Mucosa of rectum (tissue), 2 donors: ENCODE measurements around the gene LILRA6.

ENCODE experiments used
- H3K27ac ChIP-seq, 2 donors: one replicate each; pipeline ENCODE4 v1.7.0; 2013; ENCODE audit warnings: inconsistent platforms in 2 of 2, low read depth in 2 of 2, low read length in 2 of 2
- H3K27me3 ChIP-seq, 2 donors: one replicate each; pipeline ENCODE4 v1.7.0; 2013; ENCODE audit warnings: low read length in 2 of 2; ENCODE audit not compliant: control insufficient read depth in 2 of 2, insufficient read depth in 2 of 2
- H3K36me3 ChIP-seq, 2 donors: one replicate each; pipeline ENCODE4 v1.7.0; 2013; ENCODE audit warnings: low read length in 2 of 2; ENCODE audit not compliant: control insufficient read depth in 2 of 2, insufficient read depth in 2 of 2
- H3K4me1 ChIP-seq, 2 donors: one replicate each; pipeline ENCODE4 v1.7.0; 2013; ENCODE audit warnings: low read length in 2 of 2, mild to moderate bottlenecking in 1 of 2; ENCODE audit not compliant: control insufficient read depth in 2 of 2, insufficient read depth in 2 of 2
- H3K4me3 ChIP-seq, 2 donors: one replicate each; pipeline ENCODE4 v1.7.0; 2013; ENCODE audit warnings: low read length in 2 of 2
- H3K9ac ChIP-seq, 2 donors: one replicate each; pipeline ENCODE4 v1.7.0; 2013; ENCODE audit warnings: low read length in 2 of 2, low read depth in 1 of 2, mild to moderate bottlenecking in 1 of 2
- H3K9me3 ChIP-seq, 2 donors: one replicate each; pipeline ENCODE4 v1.7.0; 2013; ENCODE audit warnings: low read length in 2 of 2; ENCODE audit not compliant: control insufficient read depth in 2 of 2
- donor health status: healthy.
- donor health status: Normal muscosa, but diverticular disease.

LILRA6 gene

DNA sequence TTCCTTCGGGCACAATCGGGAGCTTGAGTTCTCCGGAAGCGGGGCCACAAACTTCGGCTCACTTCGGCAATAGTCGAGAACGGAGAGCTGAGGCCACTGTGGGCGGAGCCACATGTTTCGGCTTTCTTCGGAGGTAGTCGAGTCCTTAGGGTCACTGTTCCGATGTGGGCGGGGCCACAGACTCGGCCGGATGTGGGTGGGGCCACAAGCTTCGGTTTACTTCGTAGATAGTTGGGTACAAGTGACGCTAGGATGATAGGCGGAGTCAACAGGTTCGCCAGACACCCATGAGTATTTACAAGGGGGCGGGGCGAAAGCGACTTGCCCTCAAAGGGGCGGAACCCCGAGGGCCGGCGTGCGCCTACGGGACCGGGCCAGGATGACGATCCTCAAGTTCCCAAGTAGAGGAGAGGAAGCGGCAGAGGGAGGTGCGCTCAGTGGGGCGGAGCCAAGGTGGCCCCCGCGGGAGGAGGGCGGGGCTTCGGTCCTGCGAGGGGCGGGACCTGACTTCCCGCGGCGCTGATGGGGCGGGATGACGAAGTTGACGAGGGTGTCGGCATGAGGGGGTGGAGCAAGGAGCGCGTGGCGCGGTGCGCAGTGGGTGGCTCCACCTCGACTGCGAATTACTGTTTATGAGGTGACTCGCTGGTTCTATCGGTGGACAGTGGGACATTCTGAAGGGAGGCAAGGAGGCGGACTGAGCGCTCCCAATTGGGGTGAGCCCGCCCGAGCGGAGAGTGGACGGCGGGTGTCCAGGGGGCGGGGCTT lies 52.7 kb downstream of the LILRA6 start:
- Histone ChIP-seq H3K9ac (peak overlapping the region; percentile 94 to 98), H3K36me3 (peaks cover 12 to 22% of the 10 kb centered on the region in 2 donors), H3K4me1 (peaks cover 32 to 38% of the 10 kb centered on the region in 2 donors), H3K9me3 (no peaks in the 10 kb centered on the region), H3K27ac (peak overlapping the region; percentile 100), H3K27me3 (no peaks in the 10 kb centered on the region), H3K4me3 (peak overlapping the region; percentile 90 to 91)

GRCh38 chr19:54189145-54189734 lies 53.4 kb downstream of the LILRA6 start, which contains the start of gene MBOAT7:
MBOAT7 (minus strand) TSS chr19:54189580; CDS start chr19:54188508, 1,072 bp downstream.
- Histone ChIP-seq H3K9ac (peak within 1 kb of the TSS; percentile 94 to 98), H3K27me3 (no peaks in the 10 kb centered on the region), H3K4me1 (peaks cover 32 to 38% of the 10 kb centered on the region in 2 donors), H3K9me3 (no peaks in the 10 kb centered on the region), H3K4me3 (peak within 1 kb of the TSS; percentile 90 to 91), H3K27ac (peak within 1 kb of the TSS; percentile 100), H3K36me3 (peaks cover 12 to 18% of the 10 kb centered on the region in 2 donors)

- Histone ChIP-seq H3K27me3 (no peaks in the 10 kb centered on the region), H3K36me3 (peaks cover 6 to 14% of the 10 kb centered on the region in 2 donors)
Observed at GRCh38 chr19:54188215-54188871, 54.2 kb downstream of the LILRA6 start.

GRCh38 chr19:54186934-54187381 lies 55.6 kb downstream of the LILRA6 start:
- Histone ChIP-seq H3K9me3 (no peaks in the 10 kb centered on the region), H3K4me3 (peak overlapping the region; percentile 33 to 34), H3K36me3 (peaks cover 5 to 7% of the 10 kb centered on the region in 2 donors), H3K9ac (peak overlapping the region; percentile 65 to 78), H3K4me1 (peaks cover 27 to 32% of the 10 kb centered on the region in 2 donors), H3K27ac (peak overlapping the region; percentile 95 to 97), H3K27me3 (no peaks in the 10 kb centered on the region)

More at GRCh38 chr19:54188215-54188871, 54.2 kb downstream of the LILRA6 start:
- Histone ChIP-seq H3K4me1 (peaks cover 32 to 38% of the 10 kb centered on the region in 2 donors), H3K9me3 (no peaks in the 10 kb centered on the region), H3K4me3 (peak overlapping the region; percentile 90 to 91), H3K9ac (peak overlapping the region; percentile 83 to 94), H3K27ac (peak overlapping the region; percentile 100)
